Measurements from ENCODE around the gene DPP8.
"Not testable (repeated sequence)": the region's sequence is repeated elsewhere in the genome, so short reads cannot be mapped to it uniquely, and the experiment has no call there.

The DPP8 gene

GRCh38 chr15:65401611-65402240 lies 115.8 kb downstream of the DPP8 start:
- DNase-seq, result no peak

DNA sequence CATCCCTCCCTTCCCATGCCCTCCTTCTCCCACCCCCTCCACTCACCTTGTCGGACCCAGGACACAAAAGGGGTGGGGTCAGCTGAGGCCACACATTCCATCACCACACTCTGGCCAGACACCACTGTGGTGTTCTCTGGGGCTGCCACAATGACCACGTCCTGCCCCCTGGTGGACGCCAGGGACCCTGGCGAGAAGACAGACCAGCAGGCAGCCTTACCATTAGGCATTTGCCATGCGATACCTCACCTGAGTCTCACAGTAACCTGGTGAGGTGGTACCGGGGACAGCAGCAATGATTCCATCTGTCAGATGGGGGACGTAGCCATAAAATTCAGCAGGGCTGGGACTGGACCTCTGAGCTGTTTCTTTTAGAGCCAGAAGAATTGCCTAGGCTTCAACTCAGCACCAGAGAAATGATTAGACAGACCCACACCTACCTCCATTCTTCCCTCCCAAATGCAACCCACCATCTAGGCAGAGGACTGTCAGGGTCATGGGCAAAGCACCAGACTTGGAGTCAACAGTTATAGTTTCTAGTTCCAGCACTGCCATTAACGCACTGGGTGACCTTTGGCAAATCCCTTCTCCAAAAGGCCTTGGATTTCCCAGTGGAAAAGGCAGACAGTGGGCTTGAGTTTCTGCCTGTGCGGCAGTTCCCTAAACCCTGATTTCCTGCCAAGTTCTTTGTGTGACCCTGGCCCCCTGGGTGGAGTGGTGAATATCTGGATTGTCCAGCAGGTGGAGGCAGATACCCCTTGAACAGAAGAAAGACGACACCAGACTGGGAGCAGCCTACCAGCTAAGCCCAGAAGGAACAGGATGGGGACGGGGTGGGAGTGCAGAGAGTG lies 116.5 kb downstream of the DPP8 start:
- peak; percentile 53 to 93 (median 83) for DNase-seq

GRCh38 chr15:65399997-65400396 lies 117.5 kb downstream of the DPP8 start:
- no peak for DNase-seq

- no peak for DNase-seq
Observed at GRCh38 chr15:65399001-65399706, 118.3 kb downstream of the DPP8 start.

- DNase-seq, result not testable (repeated sequence)
Observed at GRCh38 chr15:65398486-65398885, 119.0 kb downstream of the DPP8 start.

DNA sequence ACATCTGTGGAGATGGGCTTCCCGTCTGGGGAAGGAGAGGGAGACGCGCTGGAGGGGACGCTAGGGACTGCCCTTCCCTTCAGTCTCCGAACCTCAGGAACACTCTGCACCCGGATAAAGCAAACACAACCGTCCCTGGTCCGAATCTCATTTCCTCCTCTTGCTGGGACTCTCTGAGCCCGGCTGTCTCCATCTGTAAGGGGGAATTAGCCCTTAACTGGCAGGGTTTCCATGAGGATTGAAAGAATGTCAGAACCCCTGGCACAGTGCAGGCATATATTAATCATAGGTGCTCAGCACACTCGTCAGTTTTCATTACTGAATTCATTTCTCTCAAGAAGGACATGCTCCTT lies 120.5 kb downstream of the DPP8 start:
- DNase-seq, result no peak

DNA sequence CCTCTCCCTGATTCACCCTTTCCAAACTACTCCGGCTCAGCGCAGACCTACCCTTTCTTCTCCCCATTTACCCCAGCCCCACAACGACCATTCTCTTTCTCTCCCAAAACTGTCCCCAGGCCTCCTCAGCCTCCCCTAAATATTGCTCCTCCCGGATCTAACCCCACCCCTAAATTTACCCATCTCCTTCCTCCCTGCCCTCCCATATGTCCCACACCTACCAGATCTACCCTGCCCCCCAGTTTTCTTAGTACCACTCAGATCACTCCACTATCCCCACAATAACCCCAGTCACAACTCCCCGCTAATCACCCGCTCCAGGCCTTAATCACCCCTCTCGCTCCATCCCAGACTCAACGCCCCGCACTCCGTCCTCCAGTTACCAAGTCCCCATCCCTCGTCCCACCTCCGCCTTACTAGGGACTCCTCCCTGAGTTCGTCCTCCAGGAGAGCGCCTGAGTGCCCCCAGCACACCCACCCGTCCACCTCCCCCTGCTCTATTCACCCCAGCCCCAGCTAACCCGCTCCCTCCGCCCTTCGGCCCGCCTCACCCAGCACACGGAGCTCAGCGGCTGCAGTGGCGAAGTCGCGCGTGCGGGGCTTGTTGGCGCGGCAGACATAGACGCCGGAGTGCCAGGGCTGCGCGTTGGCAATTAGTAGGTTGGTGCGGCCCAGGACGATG lies 121.1 kb downstream of the DPP8 start:
- no peak for DNase-seq

- no peak for DNase-seq
Observed at GRCh38 chr15:65395567-65396202, 121.8 kb downstream of the DPP8 start.

- DNase-seq, result no peak
Observed at GRCh38 chr15:65394936-65395335, 122.6 kb downstream of the DPP8 start.

DNA sequence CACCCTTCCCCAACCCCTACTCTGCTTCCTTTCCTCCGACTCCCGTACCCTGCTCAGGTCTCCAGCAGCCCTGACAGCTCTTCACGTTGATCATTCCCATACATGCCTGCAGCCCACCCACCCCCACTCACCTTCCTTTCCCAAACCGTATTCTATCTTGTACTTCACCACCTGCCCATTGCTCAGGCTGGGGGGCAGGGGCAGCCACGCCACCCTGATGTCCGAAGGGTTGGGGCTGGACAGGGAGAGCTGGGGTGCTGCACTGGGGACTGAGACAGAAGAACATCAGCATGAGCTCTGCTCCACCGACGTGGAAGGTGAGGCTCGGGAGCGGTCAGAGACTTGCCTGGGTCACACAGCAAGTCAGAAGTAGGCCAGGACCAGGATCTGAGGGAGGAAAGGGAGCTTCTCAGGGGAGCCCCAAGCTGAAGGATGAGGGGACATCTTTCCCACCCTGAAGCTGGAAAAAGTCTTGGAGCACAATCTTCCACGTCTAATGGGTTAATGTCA lies 123.2 kb downstream of the DPP8 start:
- DNase-seq, result no peak

- no peak for DNase-seq
Observed at GRCh38 chr15:65393557-65393956, 123.9 kb downstream of the DPP8 start.

- no peak for DNase-seq
Observed at GRCh38 chr15:65393091-65393490, 124.4 kb downstream of the DPP8 start.
